ENCODE results near the gene NXPH3. TPM values are rescaled to one million over a fixed set of nuclear protein-coding genes. Genes with fewer than 3 reads are reported as not detected.
"Not testable (repeated sequence)": the region's sequence is repeated elsewhere in the genome, so short reads cannot be mapped to it uniquely, and the experiment has no call there.

The NXPH3 gene
- total RNA-seq, 1 donor from 2014 or later = 4.0 TPM

DNA sequence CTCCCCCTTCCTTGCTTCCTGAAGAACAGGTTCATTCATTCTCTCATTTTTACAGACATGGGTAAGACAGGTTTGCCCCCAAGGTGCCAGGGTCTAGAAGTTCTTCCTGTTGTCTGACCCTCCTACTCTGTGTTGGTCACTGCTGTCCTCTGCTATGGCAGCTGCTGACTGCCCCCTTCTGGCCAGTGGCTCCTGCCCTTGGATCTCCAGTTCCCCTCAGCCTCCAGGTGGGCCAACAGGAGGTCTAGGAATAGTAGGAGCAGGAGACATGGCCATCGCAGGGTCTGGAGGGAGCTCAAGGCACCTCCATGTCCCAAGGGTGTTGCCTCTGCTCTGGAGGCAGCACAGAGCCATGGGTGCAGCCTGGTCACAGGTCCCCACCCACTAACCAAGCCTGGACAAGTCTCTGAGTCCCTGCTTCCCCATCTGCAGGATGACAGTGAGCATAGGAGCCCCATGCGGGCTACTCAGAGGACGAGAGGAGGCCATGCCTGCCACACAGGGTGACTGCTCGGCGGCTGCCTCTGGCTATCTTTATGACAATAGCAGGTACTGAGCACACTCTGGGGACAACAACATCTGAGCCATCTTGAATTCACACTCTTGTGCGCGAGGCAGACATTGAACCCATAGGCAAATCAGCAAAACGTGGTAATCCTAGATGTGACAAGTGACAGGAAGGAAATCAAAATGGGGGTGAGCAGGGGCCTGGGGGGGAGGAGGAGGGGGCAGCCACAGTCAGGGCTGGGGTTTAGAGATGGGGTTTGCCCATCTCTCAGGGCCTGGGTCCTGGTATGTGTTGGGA, 27.0 kb upstream of the NXPH3 start:
- Histone ChIP-seq H3K27ac (replicated peaks) (peak overlapping the region; percentile 30), H3K9me3 (replicated peaks) (no peaks in the 10 kb centered on the region), H3K27me3 (ENCODE audit: low read depth) (peaks cover 48% of the 10 kb centered on the region), H3K4me3 (no peak overlapping the region), H3K4me1 (no peaks in the 10 kb centered on the region), H3K36me3 (no peaks in the 10 kb centered on the region)
- intact Hi-C loops (cut with micrococcal nuclease) = loop anchor here (5.0 kb wide), 1 partner anchor 36 kb away; no protein-coding TSS in a partner anchor
- DNase-seq = peak; percentile 62
- TF ChIP-seq, protein P1, sequence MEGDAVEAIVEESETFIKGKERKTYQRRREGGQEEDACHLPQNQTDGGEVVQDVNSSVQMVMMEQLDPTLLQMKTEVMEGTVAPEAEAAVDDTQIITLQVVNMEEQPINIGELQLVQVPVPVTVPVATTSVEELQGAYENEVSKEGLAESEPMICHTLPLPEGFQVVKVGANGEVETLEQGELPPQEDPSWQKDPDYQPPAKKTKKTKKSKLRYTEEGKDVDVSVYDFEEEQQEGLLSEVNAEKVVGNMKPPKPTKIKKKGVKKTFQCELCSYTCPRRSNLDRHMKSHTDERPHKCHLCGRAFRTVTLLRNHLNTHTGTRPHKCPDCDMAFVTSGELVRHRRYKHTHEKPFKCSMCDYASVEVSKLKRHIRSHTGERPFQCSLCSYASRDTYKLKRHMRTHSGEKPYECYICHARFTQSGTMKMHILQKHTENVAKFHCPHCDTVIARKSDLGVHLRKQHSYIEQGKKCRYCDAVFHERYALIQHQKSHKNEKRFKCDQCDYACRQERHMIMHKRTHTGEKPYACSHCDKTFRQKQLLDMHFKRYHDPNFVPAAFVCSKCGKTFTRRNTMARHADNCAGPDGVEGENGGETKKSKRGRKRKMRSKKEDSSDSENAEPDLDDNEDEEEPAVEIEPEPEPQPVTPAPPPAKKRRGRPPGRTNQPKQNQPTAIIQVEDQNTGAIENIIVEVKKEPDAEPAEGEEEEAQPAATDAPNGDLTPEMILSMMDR (IDR thresholded peaks at IDR 0.05; ENCODE audit: borderline replicate concordance) = peak; percentile 73

DNA sequence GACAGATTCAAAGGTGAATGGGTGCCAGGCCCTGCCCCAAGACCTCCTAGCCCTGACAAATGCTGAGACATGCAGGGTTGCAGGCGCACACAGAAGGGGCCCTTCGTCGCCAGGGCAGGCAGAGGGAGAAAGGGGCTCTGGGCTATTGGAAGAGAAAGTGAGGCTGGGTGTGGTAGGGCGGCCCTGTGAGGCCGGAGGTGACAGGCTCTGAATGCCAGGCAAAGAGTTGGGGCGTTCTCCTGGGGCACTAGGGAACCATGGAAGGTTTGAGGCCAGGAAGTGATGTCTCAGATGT, 26.4 kb upstream of the NXPH3 start:
- intact Hi-C loops (cut with micrococcal nuclease) = loop anchor here (5.0 kb wide), 1 partner anchor 37 kb away; no protein-coding TSS in a partner anchor
- H3K27ac ChIP-seq (replicated peaks) = no peak overlapping the region
- no peaks in the 10 kb centered on the region for H3K4me1 ChIP-seq
- no peaks in the 10 kb centered on the region for H3K36me3 ChIP-seq
- H3K9me3 ChIP-seq (replicated peaks) = no peaks in the 10 kb centered on the region
- peaks cover 48% of the 10 kb centered on the region for H3K27me3 ChIP-seq (ENCODE audit: low read depth)
- no peak overlapping the region for H3K4me3 ChIP-seq
- TF ChIP-seq, protein P1 (IDR thresholded peaks at IDR 0.05; ENCODE audit: borderline replicate concordance) = no peak
- no peak for DNase-seq

DNA sequence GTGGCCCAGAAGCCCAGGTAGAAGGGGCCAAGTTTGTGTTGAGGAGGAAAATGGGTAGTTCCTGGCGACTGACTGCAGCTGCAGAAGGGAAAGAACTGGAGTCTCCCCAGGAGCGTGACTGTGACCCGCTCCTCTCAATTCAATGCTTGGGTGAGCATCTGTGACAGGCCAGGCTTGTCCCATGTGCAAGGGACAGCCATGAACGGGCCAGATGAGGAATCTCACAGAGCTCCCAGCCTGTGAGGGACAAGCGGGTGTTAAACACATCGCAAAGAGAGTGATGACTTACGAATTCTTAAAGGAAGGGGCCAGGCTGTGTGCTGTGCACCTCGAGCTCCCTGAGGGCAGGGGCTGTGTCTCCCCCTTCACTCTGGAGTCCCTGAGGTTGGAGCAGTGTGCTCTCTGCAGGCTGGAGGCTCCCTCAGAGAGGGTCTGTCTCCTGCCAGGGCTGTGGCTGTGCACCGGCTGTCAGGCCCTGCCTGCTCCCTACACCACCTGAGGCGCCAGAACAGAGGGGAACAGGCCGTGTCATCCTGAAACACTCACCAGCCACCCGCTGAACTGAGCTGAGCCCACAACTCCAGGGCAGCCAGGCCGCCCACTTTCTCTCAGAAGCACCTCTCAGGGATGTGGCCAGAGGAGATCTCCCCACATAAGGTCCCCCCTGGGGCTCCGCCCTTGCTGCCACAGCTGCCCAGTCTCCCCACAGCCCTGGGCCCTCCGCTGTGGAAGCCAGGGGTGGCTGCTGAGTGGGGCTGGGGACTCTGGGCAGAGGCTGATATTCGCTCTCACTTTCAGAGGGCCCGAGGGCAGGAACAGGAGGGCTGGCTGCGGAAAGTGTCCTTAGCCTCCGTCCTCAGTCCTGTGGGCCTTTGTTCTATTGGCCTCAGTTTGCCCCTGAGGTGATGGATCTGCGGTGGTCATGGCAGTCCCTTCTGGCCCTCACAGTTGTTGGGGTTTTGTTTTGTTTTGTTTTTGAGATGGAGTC, 25.7 kb upstream of the NXPH3 start:
- TF ChIP-seq, protein P1 (IDR thresholded peaks at IDR 0.05; ENCODE audit: borderline replicate concordance) = no peak
- H3K27me3 ChIP-seq (ENCODE audit: low read depth) = peaks cover 43% of the 10 kb centered on the region
- no peak for DNase-seq
- H3K27ac ChIP-seq (replicated peaks) = no peak overlapping the region
- intact Hi-C loops (cut with micrococcal nuclease) = loop anchor here (5.0 kb wide), 1 partner anchor 38 kb away; no protein-coding TSS in a partner anchor
- H3K4me3 ChIP-seq = no peak overlapping the region
- H3K36me3 ChIP-seq = no peaks in the 10 kb centered on the region
- H3K4me1 ChIP-seq = no peaks in the 10 kb centered on the region
- no peaks in the 10 kb centered on the region for H3K9me3 ChIP-seq (replicated peaks)

DNA sequence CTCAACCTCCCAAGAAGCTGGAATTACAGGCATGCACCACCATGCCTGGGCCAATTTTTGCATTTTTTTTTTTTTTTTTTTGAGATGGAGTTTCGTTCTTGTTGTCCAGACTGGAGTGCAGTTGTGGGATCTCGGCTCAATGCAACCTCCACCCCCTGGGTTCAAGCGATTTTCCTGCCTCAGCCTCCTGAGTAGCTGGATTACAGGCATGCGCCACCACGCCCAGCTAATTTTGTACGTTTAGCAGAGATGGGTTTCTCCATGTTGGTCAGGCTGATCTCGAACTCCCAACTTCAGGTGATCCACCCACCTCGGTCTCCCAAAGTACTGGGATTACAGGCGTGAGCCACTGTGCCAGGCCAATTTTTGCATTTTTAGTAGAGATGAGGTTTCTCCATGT, 24.9 kb upstream of the NXPH3 start:
- not testable (repeated sequence) for DNase-seq

DNA sequence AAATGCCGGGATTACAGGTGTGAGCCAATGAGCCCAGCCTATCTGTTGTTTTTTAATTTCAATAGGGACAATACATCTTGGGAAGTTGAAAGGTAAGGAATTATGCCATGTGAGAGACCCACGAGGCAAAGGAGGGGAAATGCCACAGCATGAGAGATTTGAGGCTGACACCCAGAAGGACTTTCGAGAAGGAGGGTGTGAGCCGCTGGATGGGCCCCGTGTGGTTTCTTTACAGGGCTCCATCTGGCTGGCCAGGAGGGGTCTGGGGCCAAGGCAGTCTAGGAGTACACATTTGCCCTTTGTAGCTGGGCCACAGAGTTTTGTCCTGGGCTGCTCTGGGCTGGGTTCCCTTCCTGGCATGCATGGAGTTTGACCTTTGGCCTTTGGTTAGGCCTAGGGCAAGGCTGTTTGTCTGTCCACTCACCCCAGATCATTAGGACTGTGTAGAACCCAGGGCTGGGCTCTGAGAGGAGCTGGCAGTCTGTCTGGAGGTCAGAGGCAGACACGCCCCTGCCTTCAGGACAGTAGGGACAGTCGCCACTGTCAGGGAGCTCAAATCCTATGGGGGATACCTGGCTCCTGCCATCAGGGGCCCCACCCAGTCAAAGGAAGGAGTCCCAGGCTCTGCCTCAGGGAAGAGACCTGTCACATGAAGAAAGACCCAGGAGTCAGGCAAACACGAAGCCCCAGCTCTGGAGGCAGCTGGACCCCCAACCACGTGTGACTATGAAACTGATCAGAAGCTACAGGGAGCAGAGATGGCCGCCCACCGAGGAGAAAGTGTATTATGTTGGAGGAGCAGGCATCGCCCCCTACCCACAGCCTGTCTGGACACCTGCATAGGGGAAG, 24.2 kb upstream of the NXPH3 start:
- H3K4me3 ChIP-seq = no peak overlapping the region
- DNase-seq = no peak
- TF ChIP-seq, protein P1 (IDR thresholded peaks at IDR 0.05; ENCODE audit: borderline replicate concordance) = no peak
- peaks cover 33% of the 10 kb centered on the region for H3K27me3 ChIP-seq (ENCODE audit: low read depth)
- H3K36me3 ChIP-seq = no peaks in the 10 kb centered on the region
- H3K27ac ChIP-seq (replicated peaks) = no peak overlapping the region
- intact Hi-C loops (cut with micrococcal nuclease) = no loop called here
- no peaks in the 10 kb centered on the region for H3K9me3 ChIP-seq (replicated peaks)
- peaks cover 7% of the 10 kb centered on the region for H3K4me1 ChIP-seq

More for the DNA sequence above, 24.9 kb upstream of the NXPH3 start:
- H3K4me1 ChIP-seq; H3K4me3 ChIP-seq; H3K9me3 ChIP-seq (replicated peaks); H3K36me3 ChIP-seq; H3K27ac ChIP-seq (replicated peaks); intact Hi-C loops (cut with micrococcal nuclease): not testable (repeated sequence)
- H3K27me3 ChIP-seq (ENCODE audit: low read depth) = peaks cover 38% of the 10 kb centered on the region

Measured in left ventricle myocardium inferior (tissue), 1 donor.